DOHH2 (cell line): ENCODE results near the gene STX16.

Experiments
- H3F3A ChIP-seq: fragments of 200-600 bp; sonication (generic), shearing (Covaris generic); 2 replicates; pipeline ENCODE4 v1.6.0; 2016; ENCODE audit warnings: antibody characterized with exemption, mild to moderate bottlenecking; ENCODE audit not compliant: control insufficient read depth, insufficient read depth
- H3K27ac ChIP-seq: fragments of 200-600 bp; sonication (generic); 2 replicates; pipeline ENCODE4 v1.5.1; 2014; ENCODE audit warnings: low read depth, mild to moderate bottlenecking, low read length, moderate library complexity
- H3K27me3 ChIP-seq: fragments of 200-600 bp; sonication (generic); 2 replicates; pipeline ENCODE4 v1.6.1; 2014; ENCODE audit warnings: mild to moderate bottlenecking, low read length, mixed read lengths; ENCODE audit not compliant: control insufficient read depth
- H3K36me3 ChIP-seq: fragments of 200-600 bp; sonication (generic); 2 replicates; pipeline ENCODE4 v1.6.1; 2014; ENCODE audit warnings: mild to moderate bottlenecking, low read length, moderate library complexity, mixed read lengths; ENCODE audit not compliant: control insufficient read depth
- H3K4me1 ChIP-seq: fragments of 200-600 bp; sonication (generic); 2 replicates; pipeline ENCODE4 v1.6.1; 2014; ENCODE audit warnings: mild to moderate bottlenecking, low read length, mixed read lengths; ENCODE audit not compliant: control insufficient read depth
- H3K4me2 ChIP-seq: fragments of 200-600 bp; sonication (generic); 2 replicates; pipeline ENCODE4 v1.6.0; 2014; ENCODE audit warnings: mild to moderate bottlenecking, low read length, moderate library complexity
- H3K4me3 ChIP-seq: fragments of 200-600 bp; sonication (generic); 2 replicates; pipeline ENCODE4 v1.5.1; 2014; ENCODE audit warnings: mild to moderate bottlenecking, low read length, mixed read lengths
- H3K79me2 ChIP-seq: fragments of 200-600 bp; sonication (generic); 2 replicates; pipeline ENCODE4 v1.6.1; 2014; ENCODE audit warnings: mild to moderate bottlenecking, low read length, mixed read lengths; ENCODE audit not compliant: control insufficient read depth
- H3K9me2 ChIP-seq: fragments of 200-600 bp; sonication (generic); replicated peaks from 2 replicates; pipeline ENCODE4 v1.6.1; 2014; ENCODE audit warnings: mild to moderate bottlenecking, low read length, mixed read lengths; ENCODE audit not compliant: control insufficient read depth
- H3K9me3 ChIP-seq: fragments of 200-600 bp; sonication (generic); 2 replicates; pipeline ENCODE4 v1.6.1; 2014; ENCODE audit warnings: antibody characterized with exemption, low read length, mixed read lengths; ENCODE audit not compliant: control insufficient read depth, insufficient read depth
- H4K20me1 ChIP-seq: fragments of 200-600 bp; sonication (generic); 2 replicates; pipeline ENCODE4 v1.6.0; 2014; ENCODE audit warnings: low read depth, mild to moderate bottlenecking, antibody characterized with exemption, low read length, moderate library complexity; ENCODE audit not compliant: control insufficient read depth, insufficient read depth
- EZH2phosphoT487 ChIP-seq: fragments of 200-600 bp; sonication (generic); IDR thresholded peaks from 2 replicates; pipeline ENCODE4 v1.6.1; 2017; ENCODE audit warnings: borderline replicate concordance, mild to moderate bottlenecking, antibody characterized with exemption, low read length, moderate library complexity, mixed read lengths
- TF ChIP-seq, protein P1 (sequence below): fragments of 200-600 bp; sonication (generic); IDR thresholded peaks from one replicate; pipeline ENCODE4 v1.5.1; 2014; ENCODE audit warnings: antibody characterized with exemption, mild to moderate bottlenecking, low read depth, low read length; ENCODE audit not compliant: poor library complexity, severe bottlenecking

STX16 gene

DNA sequence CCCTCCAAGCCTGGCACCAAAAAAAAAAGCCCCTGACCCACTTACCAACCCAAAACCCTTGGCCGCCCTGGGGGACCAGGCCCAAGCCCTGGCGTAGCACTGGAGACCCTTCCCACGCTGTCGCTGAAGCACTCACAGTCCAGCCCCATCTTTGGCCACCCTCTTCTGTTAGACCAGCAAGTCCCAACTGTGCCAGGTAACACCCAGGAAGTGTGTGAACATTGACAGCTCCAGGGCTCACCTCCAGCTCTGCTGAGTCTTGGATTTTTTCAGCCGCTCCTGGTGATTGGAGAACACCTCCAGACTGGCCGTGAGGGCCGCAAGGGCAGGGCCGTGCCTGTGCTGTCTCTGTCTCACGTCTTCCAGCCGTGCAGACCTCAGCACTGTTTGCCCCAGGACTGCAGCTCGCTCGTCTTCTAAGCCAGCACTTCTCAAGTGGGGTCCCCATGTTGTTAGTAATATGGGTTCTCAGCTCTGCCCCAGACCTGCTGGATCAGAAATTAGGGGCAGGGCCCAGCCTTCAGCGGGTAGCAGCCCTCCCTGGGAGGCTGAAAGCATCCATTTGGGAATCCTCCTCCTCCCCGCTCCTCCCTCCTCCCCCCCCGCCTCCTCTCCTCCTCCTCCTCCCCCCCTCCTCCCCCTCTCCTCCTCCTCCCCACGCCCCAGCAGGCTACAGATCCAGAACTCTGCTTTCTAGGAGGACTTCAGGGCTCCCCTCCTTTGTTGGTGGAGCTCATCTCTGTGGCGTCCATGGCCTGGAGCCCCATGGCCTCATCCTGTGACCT is 59.6 kb downstream of the STX16 start:
- no peak for TF ChIP-seq EZH2phosphoT487
- TF ChIP-seq, protein P1, sequence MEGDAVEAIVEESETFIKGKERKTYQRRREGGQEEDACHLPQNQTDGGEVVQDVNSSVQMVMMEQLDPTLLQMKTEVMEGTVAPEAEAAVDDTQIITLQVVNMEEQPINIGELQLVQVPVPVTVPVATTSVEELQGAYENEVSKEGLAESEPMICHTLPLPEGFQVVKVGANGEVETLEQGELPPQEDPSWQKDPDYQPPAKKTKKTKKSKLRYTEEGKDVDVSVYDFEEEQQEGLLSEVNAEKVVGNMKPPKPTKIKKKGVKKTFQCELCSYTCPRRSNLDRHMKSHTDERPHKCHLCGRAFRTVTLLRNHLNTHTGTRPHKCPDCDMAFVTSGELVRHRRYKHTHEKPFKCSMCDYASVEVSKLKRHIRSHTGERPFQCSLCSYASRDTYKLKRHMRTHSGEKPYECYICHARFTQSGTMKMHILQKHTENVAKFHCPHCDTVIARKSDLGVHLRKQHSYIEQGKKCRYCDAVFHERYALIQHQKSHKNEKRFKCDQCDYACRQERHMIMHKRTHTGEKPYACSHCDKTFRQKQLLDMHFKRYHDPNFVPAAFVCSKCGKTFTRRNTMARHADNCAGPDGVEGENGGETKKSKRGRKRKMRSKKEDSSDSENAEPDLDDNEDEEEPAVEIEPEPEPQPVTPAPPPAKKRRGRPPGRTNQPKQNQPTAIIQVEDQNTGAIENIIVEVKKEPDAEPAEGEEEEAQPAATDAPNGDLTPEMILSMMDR = no peak
- Histone ChIP-seq H3K79me2 (no peaks in the 10 kb centered on the region), H3K4me3 (no peak overlapping the region), H3K4me1 (no peaks in the 10 kb centered on the region), H3K36me3 (no peaks in the 10 kb centered on the region), H3K4me2 (no peak overlapping the region), H3K9me2 (no peaks in the 10 kb centered on the region), H3F3A (no peaks in the 10 kb centered on the region), H4K20me1 (no peaks in the 10 kb centered on the region), H3K27me3 (no peaks in the 10 kb centered on the region), H3K27ac (no peak overlapping the region), H3K9me3 (no peaks in the 10 kb centered on the region)

DNA sequence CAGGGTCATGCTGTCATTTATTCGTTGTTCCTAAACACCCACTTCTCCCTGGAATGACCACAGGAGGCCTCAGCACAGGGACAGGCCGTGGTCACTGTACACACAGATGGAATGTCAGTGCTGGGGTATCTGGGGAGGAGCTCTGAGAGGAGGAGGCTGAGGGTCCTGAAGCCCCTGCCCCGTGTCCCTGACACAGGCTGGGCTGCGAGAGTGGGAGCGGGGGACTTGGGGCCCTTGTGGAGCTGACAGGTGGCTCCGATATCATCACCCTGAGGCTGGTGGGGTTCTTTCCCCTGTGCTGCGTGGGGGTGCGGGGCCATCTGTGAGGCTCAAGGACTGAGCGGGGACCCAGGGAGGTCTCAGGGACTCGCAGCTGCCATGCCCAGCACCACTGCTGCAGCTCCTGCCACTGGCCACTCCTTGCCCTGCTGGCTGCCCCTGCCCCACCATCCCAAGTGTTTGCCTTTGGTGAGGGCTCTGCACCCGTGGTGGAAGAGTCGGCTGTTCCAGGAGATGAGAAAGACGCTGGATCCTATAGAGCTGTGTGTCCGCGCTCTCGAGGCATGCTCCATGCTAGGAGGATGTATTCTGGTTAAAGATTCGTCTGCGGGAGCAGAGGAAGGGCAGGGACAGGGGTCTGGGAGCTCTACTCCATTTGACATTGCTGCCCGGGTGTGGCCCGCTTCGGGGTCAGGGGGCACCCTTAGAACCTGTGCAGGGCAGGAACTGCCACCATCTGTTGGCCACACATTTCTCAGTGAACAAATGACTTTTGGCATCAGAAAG is 60.4 kb downstream of the STX16 start:
- Histone ChIP-seq H4K20me1 (no peaks in the 10 kb centered on the region), H3K27me3 (no peaks in the 10 kb centered on the region), H3K79me2 (no peaks in the 10 kb centered on the region), H3F3A (no peaks in the 10 kb centered on the region), H3K36me3 (no peaks in the 10 kb centered on the region), H3K4me1 (no peaks in the 10 kb centered on the region), H3K9me2 (no peaks in the 10 kb centered on the region), H3K4me2 (no peak overlapping the region), H3K27ac (no peak overlapping the region), H3K4me3 (no peak overlapping the region), H3K9me3 (no peaks in the 10 kb centered on the region)
- TF ChIP-seq EZH2phosphoT487 = no peak
- TF ChIP-seq, protein P1 = no peak

DNA sequence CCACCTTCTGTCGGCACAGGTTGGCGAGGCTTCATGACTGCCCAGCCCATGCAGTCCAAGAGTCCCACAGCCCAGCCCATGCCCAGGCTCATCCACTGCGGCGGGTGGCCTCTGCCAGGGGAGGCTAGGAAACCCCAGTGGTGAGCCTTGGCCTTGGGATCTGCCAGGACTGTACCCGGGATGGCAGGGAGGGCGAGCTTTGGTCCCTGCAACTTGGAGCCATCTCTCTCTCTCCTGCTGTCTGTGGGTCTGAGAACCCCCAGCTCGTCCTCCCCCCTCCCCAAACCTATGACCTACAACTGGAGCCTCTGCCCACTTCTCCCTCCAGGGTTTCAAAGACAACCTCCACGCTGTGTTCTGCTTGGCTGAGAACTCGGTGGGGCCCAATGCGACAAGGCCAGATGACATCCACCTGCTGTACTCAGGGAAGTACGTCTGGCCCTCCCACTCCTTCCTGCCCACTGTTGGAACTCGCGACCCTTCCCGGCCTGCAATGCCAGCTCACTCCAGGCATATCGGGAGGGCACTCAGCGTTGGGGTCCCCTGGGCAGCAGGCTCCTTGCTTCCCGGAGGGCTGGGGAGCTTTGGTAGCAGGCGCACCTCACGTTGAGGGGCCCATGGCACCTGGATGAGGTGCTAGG is 61.2 kb downstream of the STX16 start:
- Histone ChIP-seq H3K9me3 (no peaks in the 10 kb centered on the region), H3K36me3 (no peaks in the 10 kb centered on the region), H3K9me2 (no peaks in the 10 kb centered on the region), H3K27me3 (no peaks in the 10 kb centered on the region), H4K20me1 (no peaks in the 10 kb centered on the region), H3K27ac (no peak overlapping the region), H3K4me1 (no peaks in the 10 kb centered on the region), H3K79me2 (no peaks in the 10 kb centered on the region), H3K4me2 (no peak overlapping the region), H3F3A (no peaks in the 10 kb centered on the region), H3K4me3 (no peak overlapping the region)
- TF ChIP-seq, protein P1 = no peak
- TF ChIP-seq EZH2phosphoT487 = no peak
